GM23338 (cell line): ENCODE measurements around the gene ORC4. TPM values are rescaled to one million over a fixed set of nuclear protein-coding genes. Genes with fewer than 3 reads are reported as not detected.

Experiments used
- ATAC-seq: fragments of 200-7000 bp; cut with Tn5 transposase; 3 replicates; pipeline ENCODE4 v1.9.1; 2020
- DNase-seq: peaks from one replicate; pipeline ENCODE4 v3.0.0-alpha.2; 2015; ENCODE audit warnings: low spot score
- H2AFZ ChIP-seq: fragments of 200-600 bp; sonication (generic); 2 replicates; pipeline ENCODE4 v1.8.0; 2016; ENCODE audit warnings: antibody characterized with exemption, mild to moderate bottlenecking, moderate library complexity
- H3F3A ChIP-seq: fragments of 200-600 bp; sonication (generic); replicated peaks from 2 replicates; pipeline ENCODE4 v1.8.0; 2017; ENCODE audit warnings: antibody characterized with exemption, mixed run types, low read depth
- H3K27ac ChIP-seq: fragments of 200-600 bp; sonication (generic); 2 replicates; pipeline ENCODE4 v1.6.1; 2016; ENCODE audit warnings: low read depth
- H3K27me3 ChIP-seq: fragments of 200-600 bp; sonication (generic); 2 replicates; pipeline ENCODE4 v1.8.0; 2016; ENCODE audit warnings: mild to moderate bottlenecking, mixed run types, moderate library complexity; ENCODE audit not compliant: insufficient read depth
- H3K36me3 ChIP-seq: fragments of 200-600 bp; sonication (generic); 2 replicates; pipeline ENCODE4 v1.8.0; 2016; ENCODE audit warnings: mild to moderate bottlenecking; ENCODE audit not compliant: insufficient read depth
- H3K4me1 ChIP-seq: fragments of 200-600 bp; sonication (generic); 2 replicates; pipeline ENCODE4 v1.8.0; 2016; ENCODE audit warnings: mild to moderate bottlenecking, moderate library complexity; ENCODE audit not compliant: insufficient read depth
- H3K4me2 ChIP-seq: fragments of 200-600 bp; sonication (generic); 2 replicates; pipeline ENCODE4 v1.7.1; 2017; ENCODE audit warnings: mixed run types
- H3K4me3 ChIP-seq: fragments of 200-600 bp; sonication (generic); 2 replicates; pipeline ENCODE4 v1.6.1; 2016; ENCODE audit warnings: mixed run types
- H3K79me2 ChIP-seq: fragments of 200-600 bp; sonication (generic); replicated peaks from 2 replicates; pipeline ENCODE4 v1.8.0; 2017; ENCODE audit warnings: mild to moderate bottlenecking; ENCODE audit not compliant: insufficient read depth
- H3K9me2 ChIP-seq: fragments of 200-600 bp; sonication (generic); 2 replicates; pipeline ENCODE4 v1.8.0; 2017; ENCODE audit not compliant: insufficient read depth
- H4K20me1 ChIP-seq: fragments of 200-600 bp; sonication (generic); replicated peaks from 2 replicates; pipeline ENCODE4 v1.8.0; 2017; ENCODE audit warnings: mild to moderate bottlenecking; ENCODE audit not compliant: insufficient read depth
- H3K27ac Mint-ChIP-seq: 2 replicates; pipeline ENCODE4 v1.8.0; 2020; ENCODE audit warnings: inconsistent platforms, mild to moderate bottlenecking, moderate library complexity, mixed read lengths
- H3K27me3 Mint-ChIP-seq: 3 replicates; pipeline ENCODE4 v1.8.0; 2022; ENCODE audit warnings: low read depth, mild to moderate bottlenecking, moderate library complexity, mixed read lengths, inconsistent platforms; ENCODE audit not compliant: insufficient read depth, poor library complexity
- H3K36me3 Mint-ChIP-seq: 3 replicates; pipeline ENCODE4 v1.8.0; 2021; ENCODE audit warnings: low read depth, mild to moderate bottlenecking, inconsistent platforms, moderate library complexity, mixed read lengths
- H3K4me1 Mint-ChIP-seq: 3 replicates; pipeline ENCODE4 v1.8.0; 2020; ENCODE audit warnings: mild to moderate bottlenecking, inconsistent platforms, mixed read lengths
- H3K4me3 Mint-ChIP-seq: 3 replicates; pipeline ENCODE4 v1.8.0; 2021; ENCODE audit warnings: moderate library complexity, mild to moderate bottlenecking, inconsistent platforms, mixed read lengths
- H3K9me3 Mint-ChIP-seq: 3 replicates; pipeline ENCODE4 v1.8.0; 2020; ENCODE audit warnings: moderate library complexity, mild to moderate bottlenecking, inconsistent platforms, mixed read lengths
- CREB1 ChIP-seq: fragments of 250-450 bp; sonication (Bioruptor Pico); IDR thresholded peaks from 2 replicates; pipeline ENCODE4 v1.5.0; 2020; ENCODE audit warnings: low read depth, mild to moderate bottlenecking, moderate library complexity
- CTCF ChIP-seq, 2 experiments: fragments of 200-600 bp in 1 of 2; sonication (generic) in 1 of 2; conservative IDR thresholded peaks; 2 replicates each; pipeline versions ENCODE4 v1.5.1 to v1.6.1; 2016 to 2017; ENCODE audit warnings: antibody characterized with exemption in 2 of 2, low read depth in 2 of 2, mild to moderate bottlenecking in 2 of 2, moderate library complexity in 1 of 2
- ETS1 ChIP-seq: IDR thresholded peaks from 2 replicates; pipeline ENCODE4 v1.6.1; 2016; ENCODE audit warnings: antibody characterized with exemption
- EZH2 ChIP-seq: fragments of 200-600 bp; sonication (generic); IDR thresholded peaks from one replicate; pipeline ENCODE4 v1.8.0; 2017; ENCODE audit warnings: antibody characterized with exemption, mild to moderate bottlenecking, low read depth; ENCODE audit not compliant: unreplicated experiment
- EZH2phosphoT487 ChIP-seq: fragments of 200-600 bp; sonication (generic); IDR thresholded peaks from one replicate; pipeline ENCODE4 v1.8.1; 2018; ENCODE audit warnings: antibody characterized with exemption; ENCODE audit not compliant: unreplicated experiment
- JUNB ChIP-seq: IDR thresholded peaks from one replicate; pipeline ENCODE4 v1.6.1; 2016; ENCODE audit warnings: antibody characterized with exemption; ENCODE audit not compliant: unreplicated experiment
- NANOG ChIP-seq: IDR thresholded peaks from 2 replicates; pipeline ENCODE4 v1.6.1; 2016; ENCODE audit warnings: antibody characterized with exemption, borderline replicate concordance
- POLR2AphosphoS5 ChIP-seq: IDR thresholded peaks from 2 replicates; pipeline ENCODE4 v1.6.1; 2016; ENCODE audit warnings: antibody characterized with exemption, low read depth
- REST ChIP-seq: IDR thresholded peaks from one replicate; pipeline ENCODE4 v1.6.1; 2018; ENCODE audit warnings: antibody characterized with exemption; ENCODE audit not compliant: unreplicated experiment
- STAT1 ChIP-seq: IDR thresholded peaks from one replicate; pipeline ENCODE4 v1.6.1; 2016; ENCODE audit warnings: antibody characterized with exemption; ENCODE audit not compliant: unreplicated experiment
- ZNF114 ChIP-seq: fragments of 250-450 bp; sonication (Bioruptor Pico); IDR thresholded peaks from 2 replicates; pipeline ENCODE4 v1.5.0; 2020; ENCODE audit warnings: mild to moderate bottlenecking, moderate library complexity
- ZNF331 ChIP-seq: fragments of 250-450 bp; sonication (Bioruptor Pico); IDR thresholded peaks from 2 replicates; pipeline ENCODE4 v1.5.0; 2020; ENCODE audit warnings: low read depth, mild to moderate bottlenecking, moderate library complexity
- ZNF462 ChIP-seq: fragments of 250-450 bp; sonication (Bioruptor Pico); IDR thresholded peaks from 2 replicates; pipeline ENCODE4 v1.5.0; 2020; ENCODE audit warnings: mild to moderate bottlenecking, moderate library complexity
- polyA plus RNA-seq: library from polyadenylated mRNA; unstranded; fragments of >200 nt; fragmentation: Nextera tagmentation; extraction: Ambion mirVana; gene quantifications from 2 replicates; pipeline ENCODE4 v1.2.1, GENCODE V29; 2016
- total RNA-seq: library from RNA; depleted of rRNA; stranded (reverse); fragments of >200 nt; shearing (Covaris generic); gene quantifications from 2 replicates; pipeline ENCODE4 v1.2.3, GENCODE V29; 2014

Gene ORC4
- total and polyA plus RNA-seq, 2 experiments from 2014 or later = 47.5 to 177 TPM

GRCh38 chr2:148058641-148059040 is 38.1 kb upstream of the ORC4 start:
- no peak for DNase-seq
- H4K20me1 ChIP-seq = no peaks in the 10 kb centered on the region
- H3K4me3 Mint-ChIP-seq = no peak overlapping the region

More at GRCh38 chr2:148058641-148059040, 38.1 kb upstream of the ORC4 start:
- Histone ChIP-seq H3K27me3 (no peaks in the 10 kb centered on the region), H3K79me2 (no peaks in the 10 kb centered on the region), H3K4me3 (no peak overlapping the region), H3K4me2 (no peak overlapping the region), H3K36me3 (no peaks in the 10 kb centered on the region), H3K9me2 (no peaks in the 10 kb centered on the region), H2AFZ (no peak overlapping the region), H3K4me1 (peaks cover 12% of the 10 kb centered on the region), H3K27ac (no peak overlapping the region), H3F3A (no peaks in the 10 kb centered on the region)
- no peak for ATAC-seq
- peaks cover 16% of the 10 kb centered on the region; the same call in 2 of the 3 replicates for H3K4me1 Mint-ChIP-seq
- no peak for TF ChIP-seq EZH2phosphoT487
- TF ChIP-seq POLR2AphosphoS5 = no peak
- TF ChIP-seq NANOG = no peak
- TF ChIP-seq REST = no peak
- no peak for TF ChIP-seq ETS1
- TF ChIP-seq JUNB = no peak
- TF ChIP-seq EZH2 = no peak
- TF ChIP-seq ZNF331 (CRISPR knock-in tag) = no peak
- TF ChIP-seq CREB1 = no peak
- TF ChIP-seq CTCF (conservative IDR thresholded peaks at IDR 0.05; ENCODE audit: low read depth in 2 of 2) = no peak
- no peak for TF ChIP-seq ZNF114 (CRISPR knock-in tag)
- no peak for TF ChIP-seq STAT1
- TF ChIP-seq ZNF462 = no peak
- H3K27ac Mint-ChIP-seq = peak overlapping the region; percentile 72
- no peaks in the 10 kb centered on the region for H3K9me3 Mint-ChIP-seq
- H3K27me3 Mint-ChIP-seq = no peaks in the 10 kb centered on the region
- no peaks in the 10 kb centered on the region for H3K36me3 Mint-ChIP-seq
